HG03378 (cell line): ENCODE measurements around the gene PKNOX2.

Source experiments
- ATAC-seq: cut with Tn5 transposase; IDR thresholded peaks from one replicate; pipeline ENCODE4 v1.9.1; 2021; ENCODE audit warnings: mild to moderate bottlenecking, moderate library complexity; ENCODE audit not compliant: unreplicated experiment

Gene PKNOX2

GRCh38 chr11:125330462-125331325, 166.1 kb downstream of the PKNOX2 start:
- ATAC-seq: no peak

GRCh38 chr11:125331357-125332035, 166.9 kb downstream of the PKNOX2 start:
- ATAC-seq: no peak

GRCh38 chr11:125332821-125333220, 168.3 kb downstream of the PKNOX2 start:
- ATAC-seq: no peak

- ATAC-seq: no peak
These were observed 169.0 kb downstream of the PKNOX2 start for GRCh38 chr11:125333354-125334073.

GRCh38 chr11:125335106-125335505, 170.6 kb downstream of the PKNOX2 start:
- ATAC-seq: no peak

- no peak for ATAC-seq
These were observed 173.6 kb downstream of the PKNOX2 start for GRCh38 chr11:125337836-125338834.

GRCh38 chr11:125338886-125339811, 174.6 kb downstream of the PKNOX2 start:
- ATAC-seq: no peak

GRCh38 chr11:125341676-125342075, 177.1 kb downstream of the PKNOX2 start:
- no peak for ATAC-seq

- ATAC-seq: no peak
These were observed 177.9 kb downstream of the PKNOX2 start for GRCh38 chr11:125342281-125342930.

- ATAC-seq: no peak
These were observed 178.7 kb downstream of the PKNOX2 start for GRCh38 chr11:125343086-125343717.

- ATAC-seq: no peak
These were observed 179.2 kb downstream of the PKNOX2 start for GRCh38 chr11:125343718-125344131.

GRCh38 chr11:125344846-125345420, 180.4 kb downstream of the PKNOX2 start:
- ATAC-seq: no peak

- ATAC-seq: no peak
These were observed 181.0 kb downstream of the PKNOX2 start for GRCh38 chr11:125345421-125346178.

GRCh38 chr11:125346179-125346530, 181.6 kb downstream of the PKNOX2 start:
- no peak for ATAC-seq

GRCh38 chr11:125346565-125347260, 182.2 kb downstream of the PKNOX2 start:
- ATAC-seq: no peak

- no peak for ATAC-seq
These were observed 182.7 kb downstream of the PKNOX2 start for GRCh38 chr11:125347261-125347585.

- ATAC-seq: no peak
These were observed 183.6 kb downstream of the PKNOX2 start for GRCh38 chr11:125348141-125348651.
